ENCODE results near the gene TUBGCP2. TPM values are rescaled to one million over a fixed set of nuclear protein-coding genes. Genes with fewer than 3 reads are reported as not detected.

TUBGCP2 gene
- total and polyA plus RNA-seq, 2 of the 13 experiments (the other 11 are each of a cell fraction or from before 2014, with no cell fraction given) = 21.3 to 34.5 TPM

- ChIA-PET POLR2A (no interaction called here), CTCF (ENCODE audit: low intra/inter-chr PET ratio, low total read pairs) (no interaction called here)
- H3K27ac ChIP-seq (ENCODE audit: extremely low read length, insufficient read depth, low read length) = no peak overlapping the region
- TF ChIP-seq EHMT2 (IDR thresholded peaks at IDR 0.05; ENCODE audit: borderline replicate concordance, low read depth, low read length) (no peak), PAF1 (CRISPR knock-in tag; IDR thresholded peaks at IDR 0.05) (no peak), NCOA1 (CRISPR knock-in tag; IDR thresholded peaks at IDR 0.05) (no peak), ZNF547 (CRISPR knock-in tag; IDR thresholded peaks at IDR 0.05) (no peak), MXD1 (CRISPR knock-in tag; IDR thresholded peaks at IDR 0.05) (0 out of 2 replicates have a peak, but pooled peaks have one; percentile 33), NR2C2 (CRISPR knock-in tag; IDR thresholded peaks at IDR 0.05; ENCODE audit: borderline replicate concordance) (no peak), RBFOX2 (IDR thresholded peaks at IDR 0.05; ENCODE audit: low read depth, low read length) (peak; percentile 61), ZFY (CRISPR knock-in tag; IDR thresholded peaks at IDR 0.05) (peak; percentile 15; the same call in 1 of the 2 replicates), ZNF567 (CRISPR knock-in tag; IDR thresholded peaks at IDR 0.05; ENCODE audit: borderline replicate concordance) (no peak), MXI1 (IDR thresholded peaks at IDR 0.05; ENCODE audit: borderline replicate concordance, low read depth, low read length) (no peak), MLXIP (CRISPR knock-in tag; IDR thresholded peaks at IDR 0.05; ENCODE audit: borderline replicate concordance) (no peak), HNRNPL (IDR thresholded peaks at IDR 0.05; ENCODE audit: low read depth, low read length) (0 out of 2 replicates have a peak, but pooled peaks have one; percentile 49)
- TF ChIP-seq, protein P1, sequence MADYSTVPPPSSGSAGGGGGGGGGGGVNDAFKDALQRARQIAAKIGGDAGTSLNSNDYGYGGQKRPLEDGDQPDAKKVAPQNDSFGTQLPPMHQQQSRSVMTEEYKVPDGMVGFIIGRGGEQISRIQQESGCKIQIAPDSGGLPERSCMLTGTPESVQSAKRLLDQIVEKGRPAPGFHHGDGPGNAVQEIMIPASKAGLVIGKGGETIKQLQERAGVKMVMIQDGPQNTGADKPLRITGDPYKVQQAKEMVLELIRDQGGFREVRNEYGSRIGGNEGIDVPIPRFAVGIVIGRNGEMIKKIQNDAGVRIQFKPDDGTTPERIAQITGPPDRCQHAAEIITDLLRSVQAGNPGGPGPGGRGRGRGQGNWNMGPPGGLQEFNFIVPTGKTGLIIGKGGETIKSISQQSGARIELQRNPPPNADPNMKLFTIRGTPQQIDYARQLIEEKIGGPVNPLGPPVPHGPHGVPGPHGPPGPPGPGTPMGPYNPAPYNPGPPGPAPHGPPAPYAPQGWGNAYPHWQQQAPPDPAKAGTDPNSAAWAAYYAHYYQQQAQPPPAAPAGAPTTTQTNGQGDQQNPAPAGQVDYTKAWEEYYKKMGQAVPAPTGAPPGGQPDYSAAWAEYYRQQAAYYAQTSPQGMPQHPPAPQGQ (CRISPR knock-in tag; IDR thresholded peaks at IDR 0.05; ENCODE audit: borderline replicate concordance) = no peak
- TF ChIP-seq, protein P2, sequence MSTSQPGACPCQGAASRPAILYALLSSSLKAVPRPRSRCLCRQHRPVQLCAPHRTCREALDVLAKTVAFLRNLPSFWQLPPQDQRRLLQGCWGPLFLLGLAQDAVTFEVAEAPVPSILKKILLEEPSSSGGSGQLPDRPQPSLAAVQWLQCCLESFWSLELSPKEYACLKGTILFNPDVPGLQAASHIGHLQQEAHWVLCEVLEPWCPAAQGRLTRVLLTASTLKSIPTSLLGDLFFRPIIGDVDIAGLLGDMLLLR (CRISPR knock-in tag; IDR thresholded peaks at IDR 0.05) = no peak
- TF ChIP-seq, protein P3, sequence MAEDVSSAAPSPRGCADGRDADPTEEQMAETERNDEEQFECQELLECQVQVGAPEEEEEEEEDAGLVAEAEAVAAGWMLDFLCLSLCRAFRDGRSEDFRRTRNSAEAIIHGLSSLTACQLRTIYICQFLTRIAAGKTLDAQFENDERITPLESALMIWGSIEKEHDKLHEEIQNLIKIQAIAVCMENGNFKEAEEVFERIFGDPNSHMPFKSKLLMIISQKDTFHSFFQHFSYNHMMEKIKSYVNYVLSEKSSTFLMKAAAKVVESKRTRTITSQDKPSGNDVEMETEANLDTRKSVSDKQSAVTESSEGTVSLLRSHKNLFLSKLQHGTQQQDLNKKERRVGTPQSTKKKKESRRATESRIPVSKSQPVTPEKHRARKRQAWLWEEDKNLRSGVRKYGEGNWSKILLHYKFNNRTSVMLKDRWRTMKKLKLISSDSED (CRISPR knock-in tag; IDR thresholded peaks at IDR 0.05) = no peak
Observed at GRCh38 chr10:133351408-133352318, 43.0 kb upstream of the TUBGCP2 start.

More at GRCh38 chr10:133351408-133352318, 43.0 kb upstream of the TUBGCP2 start:
- H3K4me2 ChIP-seq (ENCODE audit: low read depth, low read length) = no peak overlapping the region
- H3K27me3 ChIP-seq (ENCODE audit: control insufficient read depth in 1 of 2, insufficient read depth in 2 of 2, low read length in 2 of 2) = no peaks in the 10 kb centered on the region
- TSS peak; percentile 49 for BruUV-seq (replicated peaks)
- ATAC-seq (no peak), FAIRE-seq (no peak), DNase-seq (ENCODE audit: low spot score) (no peak)
- WGBS (ENCODE audit: low lambda C conversion rate) = no CpG with 5 or more reads among the region's 24 CpGs
- H3K9me3 ChIP-seq (ENCODE audit: low read length) = no peaks in the 10 kb centered on the region
- peaks cover 51% of the 10 kb centered on the region for H3K4me1 ChIP-seq (ENCODE audit: insufficient read depth, low read length)
- H2AFZ ChIP-seq (ENCODE audit: low read length) = no peak overlapping the region
- H3K79me2 ChIP-seq (ENCODE audit: insufficient read depth, low read length) = peaks cover 6% of the 10 kb centered on the region
- H3K9ac ChIP-seq (ENCODE audit: insufficient read depth, low read depth, low read length) = no peak overlapping the region
- peaks cover 5 to 14% of the 10 kb centered on the region in 2 experiments; a peak in 3 of 5 replicates for H3K36me3 ChIP-seq (replicated peaks in 1 of 2; ENCODE audit: control insufficient read depth in 1 of 2, insufficient read depth in 2 of 2, low read length in 2 of 2)
- intact Hi-C loops (cut with micrococcal nuclease; ENCODE audit: unreplicated experiment) (no loop called here), in situ Hi-C loops (cut with HindIII; ENCODE audit: extremely low pct_ligation_motif_present, low pct_unique_long_range_greater_than_20kb) (no loop called here)
- no peak overlapping the region for H3K4me3 ChIP-seq (replicated peaks in 1 of 3; ENCODE audit: insufficient read depth in 1 of 3, low read depth in 2 of 3, low read length in 3 of 3)
- peaks cover 13% of the 10 kb centered on the region; the same call in 1 of the 2 replicates for H4K20me1 ChIP-seq (ENCODE audit: insufficient read depth, low read length)
